Glomerular visceral epithelial cell (primary cell): Measurements from ENCODE around the gene INPP5J.
"Not testable (repeated sequence)": the region's sequence is repeated elsewhere in the genome, so short reads cannot be mapped to it uniquely, and the experiment has no call there.

ENCODE experiments used
- DNase-seq: peaks from one replicate; pipeline ENCODE4 v3.0.0-alpha.2; 2016; ENCODE audit errors: extremely low spot score

The INPP5J gene

DNA sequence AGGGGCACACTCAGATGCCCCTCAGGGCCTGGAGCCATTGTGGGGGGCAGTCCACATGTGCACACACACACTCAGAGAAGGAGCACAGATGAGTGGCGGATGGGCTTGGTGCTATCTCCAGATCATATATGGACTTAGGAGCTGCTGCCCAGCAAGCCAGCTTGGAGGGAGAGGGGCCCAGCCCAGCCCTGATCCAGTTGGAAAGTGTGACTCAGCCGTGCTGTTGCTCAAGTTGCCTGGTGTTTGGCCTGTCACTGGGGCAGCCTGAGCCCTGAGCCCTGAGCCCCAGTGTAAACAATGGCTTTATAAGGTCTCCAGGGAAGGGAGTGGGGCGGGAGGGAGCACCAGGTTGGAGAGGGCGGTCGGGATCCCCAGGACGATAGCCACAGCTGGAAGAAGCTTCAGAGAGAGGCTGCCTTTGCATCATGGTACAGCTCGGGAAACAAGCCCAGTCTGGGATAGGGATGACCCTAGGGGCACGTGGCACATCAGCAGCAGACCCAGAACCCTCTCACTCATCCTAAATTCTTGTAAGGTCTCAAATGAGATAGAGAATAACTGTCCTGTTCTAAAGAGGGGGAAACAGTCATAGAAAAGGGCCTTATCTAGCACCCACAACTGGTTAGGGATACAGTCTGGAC is 20.2 kb upstream of the INPP5J start:
- DNase-seq = peak; percentile 56

DNA sequence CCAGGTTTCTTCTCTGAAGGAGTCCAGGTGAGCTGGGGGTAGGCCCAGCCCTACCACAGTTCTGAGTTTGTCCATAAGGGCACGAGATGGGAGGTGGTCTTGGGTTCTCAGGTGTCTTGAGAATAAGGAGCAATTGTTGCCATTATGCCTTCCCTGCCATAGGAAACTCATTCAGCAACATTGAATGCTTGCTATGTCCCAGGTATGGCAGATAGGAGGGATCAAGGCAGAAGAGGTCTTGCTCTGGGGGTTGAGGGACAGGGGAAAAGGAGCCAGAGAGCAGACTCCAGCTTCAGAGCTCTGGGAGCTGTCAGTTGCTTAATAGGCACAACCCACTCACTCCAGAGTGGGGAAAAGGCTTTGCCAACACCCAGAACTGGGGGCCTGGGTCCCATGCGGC is 19.7 kb upstream of the INPP5J start:
- no peak for DNase-seq

- no peak for DNase-seq
These were observed 18.7 kb upstream of the INPP5J start for GRCh38 chr22:31103899-31104694.

DNA sequence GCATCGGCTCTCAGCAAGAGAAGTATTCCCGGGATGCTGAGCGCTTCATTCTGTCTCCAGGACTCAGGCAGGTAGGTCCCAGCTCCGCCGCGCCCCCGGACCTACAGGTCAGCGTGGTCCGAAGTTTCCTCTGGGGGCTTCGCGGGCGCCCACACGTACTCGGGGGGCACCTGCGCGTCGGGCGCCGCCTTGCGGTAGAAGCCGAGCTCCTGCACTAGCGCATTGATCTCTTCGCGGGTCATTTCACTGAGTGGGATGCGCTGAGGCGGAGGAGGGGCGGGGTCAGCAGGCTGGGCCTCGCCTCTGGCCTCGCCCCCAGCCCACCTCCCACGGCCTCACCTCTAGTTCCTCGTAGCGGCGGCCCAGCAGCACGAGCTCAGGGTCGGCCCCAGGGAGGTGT is 17.9 kb upstream of the INPP5J start:
- DNase-seq = no peak

- no peak for DNase-seq
These were observed 17.4 kb upstream of the INPP5J start for GRCh38 chr22:31105282-31105929.

DNA sequence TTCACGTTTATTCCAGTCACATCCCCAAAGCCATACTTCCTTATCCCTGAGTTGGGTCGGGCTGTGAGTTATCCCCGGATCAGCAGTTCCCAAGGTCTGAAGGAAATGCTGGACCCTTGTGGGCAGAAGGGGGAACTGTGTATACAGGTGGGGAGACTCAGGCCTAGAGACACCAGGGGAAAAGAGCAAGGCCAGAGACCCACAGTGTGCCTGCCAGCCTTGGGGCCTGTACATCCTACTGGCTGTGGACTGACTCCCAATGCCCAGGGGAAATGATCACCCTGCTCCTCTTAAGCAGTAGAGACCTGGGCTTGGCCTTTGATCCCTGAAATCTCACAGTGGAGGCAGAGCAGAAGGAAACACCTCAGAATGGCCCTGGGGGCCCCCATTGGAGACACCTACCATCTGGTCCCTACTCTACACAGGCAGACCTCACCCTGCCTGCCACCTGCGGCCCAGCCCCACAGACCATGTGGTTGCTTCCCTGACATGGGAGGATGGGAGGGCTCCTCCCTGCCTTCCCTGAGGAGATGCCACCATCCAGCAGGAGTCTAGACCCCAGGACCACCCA is 16.7 kb upstream of the INPP5J start:
- peak; percentile 18 for DNase-seq

DNA sequence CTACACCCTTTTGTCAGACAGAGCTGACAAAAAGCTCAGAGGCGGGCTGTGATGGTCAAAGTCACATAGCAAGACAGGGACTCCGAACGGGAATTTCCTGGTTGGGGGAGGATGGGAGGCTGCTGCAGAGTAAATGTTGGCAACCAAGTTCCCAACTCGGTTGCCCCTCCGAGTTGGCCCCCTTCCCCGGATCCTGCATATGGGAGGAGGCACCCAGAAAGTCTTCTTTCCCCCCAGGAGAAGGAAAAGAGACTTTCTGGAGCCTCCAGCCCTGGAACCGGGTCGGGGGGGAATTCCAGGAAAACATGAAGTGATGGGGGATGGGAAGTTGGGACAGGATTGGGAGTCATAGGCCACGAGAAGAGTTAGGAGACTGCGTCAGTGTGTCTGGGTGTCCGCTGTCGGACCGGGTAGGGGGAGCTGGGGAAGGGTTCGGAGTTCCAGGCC is 16.0 kb upstream of the INPP5J start:
- DNase-seq = no peak

GRCh38 chr22:31107178-31107893 is 15.4 kb upstream of the INPP5J start, which contains the start of gene SELENOM:
SELENOM (minus strand) TSS chr22:31107568; CDS start chr22:31107505, 63 bp downstream.
- DNase-seq = peak; percentile 97

- no peak for DNase-seq
These were observed 14.9 kb upstream of the INPP5J start for GRCh38 chr22:31107894-31108218.

DNA sequence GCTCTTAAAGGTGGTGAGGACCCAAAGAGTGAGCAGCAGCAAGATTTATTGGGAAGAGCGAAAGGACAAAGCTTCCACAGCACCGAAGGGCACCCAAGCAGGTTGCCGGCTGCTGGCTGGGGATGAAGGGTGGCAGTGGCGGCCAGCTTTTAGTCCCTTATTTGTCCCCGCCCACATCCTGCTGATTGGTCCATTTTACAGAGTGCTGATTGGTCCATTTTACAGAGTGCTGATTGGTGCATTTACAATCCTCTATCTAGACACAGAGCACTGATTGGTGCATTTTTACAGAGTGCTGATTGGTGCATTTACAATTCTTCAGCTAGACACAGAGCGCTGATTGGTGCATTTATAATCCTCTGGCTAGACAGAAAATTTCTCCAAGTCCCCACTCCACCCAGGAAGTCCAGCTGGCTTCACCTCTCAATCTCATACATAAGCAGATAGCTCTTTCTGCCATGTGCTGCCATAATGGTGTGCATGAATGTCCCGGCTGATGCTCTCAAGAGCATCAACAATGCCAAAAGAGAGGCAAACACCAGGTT is 10.1 kb upstream of the INPP5J start:
- DNase-seq = not testable (repeated sequence)

GRCh38 chr22:31118046-31118820 is 4.5 kb upstream of the INPP5J start:
- DNase-seq = no peak

- DNase-seq = no peak
These were observed 3.6 kb upstream of the INPP5J start for GRCh38 chr22:31119026-31119717.

DNA sequence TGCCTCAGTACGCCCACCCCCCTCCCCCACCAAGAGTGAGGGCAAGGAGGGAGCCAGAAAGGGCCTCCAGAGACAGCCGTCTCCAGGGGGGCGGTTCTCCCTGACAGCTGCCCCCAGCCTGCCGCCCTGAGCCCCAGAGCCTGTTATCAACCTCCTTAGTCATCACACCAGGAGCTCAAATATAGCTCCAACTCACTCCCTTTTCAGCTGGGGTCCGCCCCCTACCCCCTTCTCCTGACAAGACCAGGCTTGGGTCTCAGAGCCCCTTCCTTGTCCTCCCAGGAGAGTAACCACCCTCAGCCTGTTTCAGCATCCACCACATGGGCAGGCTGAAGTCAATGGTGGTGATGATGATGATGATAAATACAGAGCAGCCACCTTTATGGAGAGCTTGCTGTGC is 2.5 kb upstream of the INPP5J start:
- DNase-seq = no peak

- no peak for DNase-seq
These were observed 2.1 kb upstream of the INPP5J start for GRCh38 chr22:31120642-31121041.

- DNase-seq = no peak
These were observed 1.4 kb upstream of the INPP5J start for GRCh38 chr22:31121403-31121802.

GRCh38 chr22:31122196-31122531 is 602 bp upstream of the INPP5J start:
- no peak for DNase-seq

GRCh38 chr22:31123292-31123602 is 481 bp downstream of the INPP5J start:
- DNase-seq = no peak

GRCh38 chr22:31124290-31124689 is 1.5 kb downstream of the INPP5J start:
- DNase-seq = no peak

DNA sequence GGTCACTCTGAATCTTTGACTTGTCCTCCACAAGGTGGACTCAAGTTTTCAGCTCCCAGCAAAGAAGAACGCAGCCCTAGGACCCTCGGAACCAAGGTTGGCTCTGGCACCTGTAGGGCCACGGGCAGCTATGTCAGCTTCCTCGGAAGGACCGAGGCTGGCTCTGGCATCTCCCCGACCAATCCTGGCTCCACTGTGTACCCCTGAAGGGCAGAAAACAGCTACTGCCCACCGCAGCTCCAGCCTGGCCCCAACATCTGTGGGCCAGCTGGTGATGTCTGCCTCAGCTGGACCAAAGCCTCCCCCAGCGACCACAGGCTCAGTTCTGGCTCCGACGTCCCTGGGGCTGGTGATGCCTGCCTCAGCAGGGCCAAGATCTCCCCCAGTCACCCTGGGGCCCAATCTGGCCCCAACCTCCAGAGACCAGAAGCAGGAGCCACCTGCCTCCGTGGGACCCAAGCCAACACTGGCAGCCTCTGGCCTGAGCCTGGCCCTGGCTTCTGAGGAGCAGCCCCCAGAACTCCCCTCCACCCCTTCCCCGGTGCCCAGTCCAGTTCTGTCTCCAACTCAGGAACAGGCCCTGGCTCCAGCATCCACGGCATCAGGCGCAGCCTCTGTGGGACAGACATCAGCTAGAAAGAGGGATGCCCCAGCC is 2.2 kb downstream of the INPP5J start:
- DNase-seq = no peak

DNA sequence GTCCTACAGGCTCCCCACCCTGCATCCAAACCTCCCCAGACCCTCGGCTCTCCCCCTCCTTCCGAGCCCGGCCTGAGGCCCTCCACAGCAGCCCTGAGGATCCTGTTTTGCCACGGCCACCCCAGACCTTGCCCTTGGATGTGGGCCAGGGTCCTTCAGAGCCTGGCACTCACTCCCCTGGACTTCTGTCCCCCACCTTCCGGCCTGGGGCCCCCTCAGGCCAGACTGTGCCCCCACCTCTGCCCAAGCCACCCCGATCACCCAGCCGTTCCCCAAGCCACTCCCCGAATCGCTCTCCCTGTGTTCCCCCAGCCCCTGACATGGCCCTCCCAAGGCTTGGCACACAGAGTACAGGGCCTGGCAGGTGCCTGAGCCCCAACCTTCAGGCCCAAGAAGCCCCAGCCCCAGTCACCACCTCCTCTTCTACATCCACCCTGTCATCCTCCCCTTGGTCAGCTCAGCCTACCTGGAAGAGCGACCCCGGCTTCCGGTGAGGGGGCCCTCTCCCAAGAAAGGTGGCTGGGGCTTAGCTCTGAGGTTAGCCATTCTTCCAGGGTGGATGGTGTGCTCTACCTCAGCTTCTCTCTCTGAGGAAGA is 2.9 kb downstream of the INPP5J start:
- DNase-seq = no peak
